ENCODE measurements around the gene HMGXB4. TPM values are rescaled to one million over a fixed set of nuclear protein-coding genes. Genes with fewer than 3 reads are reported as not detected.

HMGXB4 gene
- total and polyA plus RNA-seq, 9 of the 15 experiments (the other 6 are each of a cell fraction or from before 2014, with no cell fraction given): 9.9 to 31.4 (median 24.8) TPM

DNA sequence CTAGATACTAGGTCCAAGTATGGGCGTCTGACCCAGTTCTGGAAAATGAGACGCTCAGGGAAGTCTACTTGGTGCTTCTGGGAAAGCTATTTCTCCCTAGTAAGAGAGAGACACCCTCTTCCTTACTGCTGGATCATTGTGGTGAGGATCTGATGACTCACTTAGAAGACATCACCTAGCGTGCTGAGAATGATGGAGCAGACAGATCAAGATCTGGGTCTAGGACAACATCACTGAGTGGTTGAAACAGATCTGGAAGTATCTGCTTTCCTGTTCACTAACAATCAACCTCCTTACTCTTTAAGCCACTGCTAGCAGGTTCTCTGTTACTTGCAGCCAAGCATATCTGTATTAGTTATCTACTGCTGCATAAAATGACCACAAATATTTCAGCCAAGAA lies 38.3 kb upstream of the HMGXB4 start (continued):
- TF ChIP-seq, protein P1, sequence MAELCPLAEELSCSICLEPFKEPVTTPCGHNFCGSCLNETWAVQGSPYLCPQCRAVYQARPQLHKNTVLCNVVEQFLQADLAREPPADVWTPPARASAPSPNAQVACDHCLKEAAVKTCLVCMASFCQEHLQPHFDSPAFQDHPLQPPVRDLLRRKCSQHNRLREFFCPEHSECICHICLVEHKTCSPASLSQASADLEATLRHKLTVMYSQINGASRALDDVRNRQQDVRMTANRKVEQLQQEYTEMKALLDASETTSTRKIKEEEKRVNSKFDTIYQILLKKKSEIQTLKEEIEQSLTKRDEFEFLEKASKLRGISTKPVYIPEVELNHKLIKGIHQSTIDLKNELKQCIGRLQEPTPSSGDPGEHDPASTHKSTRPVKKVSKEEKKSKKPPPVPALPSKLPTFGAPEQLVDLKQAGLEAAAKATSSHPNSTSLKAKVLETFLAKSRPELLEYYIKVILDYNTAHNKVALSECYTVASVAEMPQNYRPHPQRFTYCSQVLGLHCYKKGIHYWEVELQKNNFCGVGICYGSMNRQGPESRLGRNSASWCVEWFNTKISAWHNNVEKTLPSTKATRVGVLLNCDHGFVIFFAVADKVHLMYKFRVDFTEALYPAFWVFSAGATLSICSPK (IDR thresholded peaks at IDR 0.05; ENCODE audit: borderline replicate concordance): no peak
- TF ChIP-seq SMAD4 (CRISPR knock-in tag; conservative IDR thresholded peaks at IDR 0.05) (no peak), ZNF449 (CRISPR knock-in tag; IDR thresholded peaks at IDR 0.05) (no peak), KLF6 (CRISPR knock-in tag; IDR thresholded peaks at IDR 0.05; ENCODE audit: borderline replicate concordance) (no peak), ZNF785 (CRISPR knock-in tag; IDR thresholded peaks at IDR 0.05) (no peak), SOX6 (IDR thresholded peaks at IDR 0.05) (peak; percentile 64), BHLHE40 (IDR thresholded peaks at IDR 0.05; ENCODE audit: low read length) (peak; percentile 59), NRF1 (conservative IDR thresholded peaks at IDR 0.05 in 1 of 2, IDR thresholded peaks at IDR 0.05 in 1 of 2) (0 out of 4 replicates have a peak, but pooled peaks of 1 of the 2 experiments have one; percentile 12), TCF7 (IDR thresholded peaks at IDR 0.05; ENCODE audit: borderline replicate concordance) (no peak), MEF2A (IDR thresholded peaks at IDR 0.05; ENCODE audit: control insufficient read depth, low read depth, low read length) (no peak), CUX1 (CRISPR knock-in tag; IDR thresholded peaks at IDR 0.05) (no peak), ZNF3 (CRISPR knock-in tag; IDR thresholded peaks at IDR 0.05) (no peak), ZNF165 (CRISPR knock-in tag; IDR thresholded peaks at IDR 0.05; ENCODE audit: borderline replicate concordance) (no peak)
